Trophoblast cell (in vitro differentiated cells and primary cell): ENCODE measurements around the gene FOXC1.

ENCODE experiments used
- DNase-seq, 2 donors: peaks; one replicate each; pipeline ENCODE4 v3.0.0-alpha.2; 2016
- H2AFZ ChIP-seq: 2 replicates; pipeline ENCODE4 v1.6.1; 2013; ENCODE audit warnings: low read length, moderate library complexity, mild to moderate bottlenecking; ENCODE audit not compliant: insufficient read depth, poor library complexity
- H2AK5ac ChIP-seq: 2 replicates; pipeline ENCODE4 v1.6.1; 2013; ENCODE audit warnings: mild to moderate bottlenecking, low read length
- H2BK120ac ChIP-seq: 2 replicates; pipeline ENCODE4 v1.6.1; 2013; ENCODE audit warnings: low read length, mild to moderate bottlenecking, moderate library complexity; ENCODE audit not compliant: insufficient read depth, poor library complexity
- H2BK12ac ChIP-seq: 2 replicates; pipeline ENCODE4 v1.6.1; 2013; ENCODE audit warnings: mild to moderate bottlenecking, low read length, moderate library complexity
- H2BK5ac ChIP-seq: 2 replicates; pipeline ENCODE4 v1.6.1; 2013; ENCODE audit warnings: low read length, low read depth, moderate library complexity, mild to moderate bottlenecking; ENCODE audit not compliant: poor library complexity
- H3K14ac ChIP-seq: 2 replicates; pipeline ENCODE4 v1.6.1; 2013; ENCODE audit warnings: mild to moderate bottlenecking, low read length
- H3K18ac ChIP-seq: 2 replicates; pipeline ENCODE4 v1.6.1; 2013; ENCODE audit warnings: mild to moderate bottlenecking, low read length
- H3K23ac ChIP-seq: 2 replicates; pipeline ENCODE4 v1.6.1; 2013; ENCODE audit warnings: low read length
- H3K27ac ChIP-seq: 2 replicates; pipeline ENCODE4 v1.5.1; 2013; ENCODE audit warnings: low read depth, mild to moderate bottlenecking, inconsistent platforms, low read length, moderate library complexity
- H3K27me3 ChIP-seq: 2 replicates; pipeline ENCODE4 v1.6.1; 2013; ENCODE audit warnings: inconsistent platforms, mild to moderate bottlenecking, low read length, moderate library complexity; ENCODE audit not compliant: insufficient read depth
- H3K36me3 ChIP-seq, 2 experiments: 1 replicate in 1 of 2; 2 replicates in 1 of 2; pipeline ENCODE4 v1.6.1; 2013; ENCODE audit warnings: low read length in 2 of 2, mild to moderate bottlenecking in 2 of 2, moderate library complexity in 1 of 2; ENCODE audit not compliant: insufficient read depth in 2 of 2, control insufficient read depth in 1 of 2
- H3K4ac ChIP-seq: 2 replicates; pipeline ENCODE4 v1.6.1; 2013; ENCODE audit warnings: low read depth, mild to moderate bottlenecking, low read length, moderate library complexity
- H3K4me1 ChIP-seq, 2 experiments: 1 replicate in 1 of 2; 2 replicates in 1 of 2; pipeline ENCODE4 v1.6.1; 2013; ENCODE audit warnings: low read length in 2 of 2, mild to moderate bottlenecking in 2 of 2, moderate library complexity in 1 of 2; ENCODE audit not compliant: insufficient read depth in 2 of 2, control insufficient read depth in 1 of 2
- H3K4me2 ChIP-seq: 2 replicates; pipeline ENCODE4 v1.6.1; 2013; ENCODE audit warnings: inconsistent platforms, mild to moderate bottlenecking, low read length, moderate library complexity
- H3K4me3 ChIP-seq: 2 replicates; pipeline ENCODE4 v1.5.1; 2013; ENCODE audit warnings: mild to moderate bottlenecking, low read depth, low read length, inconsistent platforms
- H3K79me1 ChIP-seq: one replicate; pipeline ENCODE4 v1.6.1; 2013; ENCODE audit warnings: low read length
- H3K79me2 ChIP-seq: 2 replicates; pipeline ENCODE4 v1.6.1; 2013; ENCODE audit warnings: low read length, mild to moderate bottlenecking; ENCODE audit not compliant: control insufficient read depth, insufficient read depth, poor library complexity
- H3K9ac ChIP-seq: 2 replicates; pipeline ENCODE4 v1.6.1; 2013; ENCODE audit warnings: mild to moderate bottlenecking, low read length
- H3K9me3 ChIP-seq: 2 replicates; pipeline ENCODE4 v1.6.1; 2013; ENCODE audit warnings: low read depth, mild to moderate bottlenecking, control low read depth, inconsistent platforms, low read length; ENCODE audit not compliant: insufficient read depth
- H4K12ac ChIP-seq: 2 replicates; pipeline ENCODE4 v1.6.1; 2013; ENCODE audit warnings: low read depth, mild to moderate bottlenecking, low read length, moderate library complexity
- H4K8ac ChIP-seq: 2 replicates; pipeline ENCODE4 v1.6.1; 2013; ENCODE audit warnings: low read depth, mild to moderate bottlenecking, low read length, moderate library complexity
- H4K91ac ChIP-seq: one replicate; pipeline ENCODE4 v1.6.1; 2013; ENCODE audit warnings: low read depth, mild to moderate bottlenecking, low read length, moderate library complexity
- WGBS: extraction: QIAGEN DNeasy Blood & Tissue Kit; methylation state at CpG from one replicate; pipeline ENCODE4 v1.1.7; 2013; ENCODE audit warnings: missing lambda C conversion rate; ENCODE audit not compliant: insufficient read length, insufficient coverage; ENCODE audit errors: extremely low coverage; 5-methylcytosine and 5-hydroxymethylcytosine counted together

FOXC1 gene

DNA sequence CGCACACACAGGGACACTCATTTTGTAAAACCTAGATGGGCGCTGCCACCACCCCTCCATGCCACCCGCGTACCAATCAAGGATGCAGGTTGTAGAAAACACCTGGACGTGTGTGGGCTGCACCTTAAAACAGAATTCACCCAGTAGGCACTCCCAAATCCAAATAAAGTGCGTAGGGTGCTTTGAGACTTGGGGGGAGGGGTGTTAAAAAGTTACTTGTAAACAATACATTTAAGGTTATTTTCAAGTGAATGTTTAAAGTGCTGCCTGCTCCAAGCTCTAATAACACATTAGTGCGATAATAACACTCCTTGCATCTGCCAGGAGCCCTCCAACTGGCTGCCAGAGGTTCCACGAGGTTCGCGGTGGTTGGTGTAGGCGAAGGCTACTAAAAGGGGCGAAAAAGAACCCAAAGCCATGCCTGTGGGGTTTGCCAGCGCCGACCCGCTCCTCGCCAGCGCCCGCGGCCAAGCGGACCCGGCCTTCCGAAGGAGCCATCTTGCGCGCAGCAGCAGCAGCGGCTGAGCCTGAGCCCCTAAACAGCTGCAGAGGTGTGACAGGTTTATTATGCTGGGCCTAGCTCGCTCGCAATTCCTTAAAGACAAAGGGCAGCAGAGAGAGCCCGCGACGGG, 11.5 kb downstream of the FOXC1 start:
- no peak overlapping the region for H3K27ac ChIP-seq
- no peak overlapping the region for H3K4me2 ChIP-seq
- H3K18ac ChIP-seq = no peak overlapping the region
- H2AK5ac ChIP-seq = no peak overlapping the region
- no peak overlapping the region for H4K12ac ChIP-seq
- peaks cover 90% of the 10 kb centered on the region for H3K27me3 ChIP-seq
- DNase-seq = no peak
- no peak overlapping the region for H3K4me3 ChIP-seq
- no peak overlapping the region for H3K9ac ChIP-seq
- H4K91ac ChIP-seq = no peak overlapping the region
- no peaks in the 10 kb centered on the region for H3K79me2 ChIP-seq
- H3K36me3 ChIP-seq = no peaks in the 10 kb centered on the region
- peaks cover 19 to 23% of the 10 kb centered on the region in 2 experiments for H3K4me1 ChIP-seq
- no peak overlapping the region for H2BK12ac ChIP-seq
- no peak overlapping the region for H2BK5ac ChIP-seq
- no peak overlapping the region for H3K23ac ChIP-seq
- WGBS = no CpG with 5 or more reads among the region's 30 CpGs
- no peak overlapping the region for H3K14ac ChIP-seq
- H4K8ac ChIP-seq = no peak overlapping the region
- no peak overlapping the region for H2BK120ac ChIP-seq
- H3K79me1 ChIP-seq = peaks cover 2% of the 10 kb centered on the region
- H2AFZ ChIP-seq = no peak overlapping the region
- H3K9me3 ChIP-seq = peaks cover 7% of the 10 kb centered on the region
- no peak overlapping the region for H3K4ac ChIP-seq

GRCh38 chr6:1622220-1622850, 12.6 kb downstream of the FOXC1 start:
- no peak overlapping the region for H2BK120ac ChIP-seq
- peaks cover 7% of the 10 kb centered on the region for H3K9me3 ChIP-seq
- peaks cover 87% of the 10 kb centered on the region for H3K27me3 ChIP-seq
- no CpG with 5 or more reads among the region's 15 CpGs for WGBS
- H3K79me2 ChIP-seq = no peaks in the 10 kb centered on the region
- H4K91ac ChIP-seq = no peak overlapping the region
- no peak for DNase-seq
- no peak overlapping the region for H2BK12ac ChIP-seq
- H4K12ac ChIP-seq = no peak overlapping the region
- H2AFZ ChIP-seq = no peak overlapping the region
- no peak overlapping the region for H3K9ac ChIP-seq
- no peaks in the 10 kb centered on the region for H3K36me3 ChIP-seq
- peaks cover 2% of the 10 kb centered on the region for H3K79me1 ChIP-seq
- H2BK5ac ChIP-seq = no peak overlapping the region
- no peak overlapping the region for H3K27ac ChIP-seq
- no peak overlapping the region for H2AK5ac ChIP-seq
- H3K4ac ChIP-seq = no peak overlapping the region
- H3K23ac ChIP-seq = no peak overlapping the region
- no peak overlapping the region for H3K18ac ChIP-seq
- H4K8ac ChIP-seq = no peak overlapping the region
- no peak overlapping the region for H3K4me2 ChIP-seq
- no peak overlapping the region for H3K14ac ChIP-seq
- peaks cover 19 to 23% of the 10 kb centered on the region in 2 experiments for H3K4me1 ChIP-seq
- no peak overlapping the region for H3K4me3 ChIP-seq

DNA sequence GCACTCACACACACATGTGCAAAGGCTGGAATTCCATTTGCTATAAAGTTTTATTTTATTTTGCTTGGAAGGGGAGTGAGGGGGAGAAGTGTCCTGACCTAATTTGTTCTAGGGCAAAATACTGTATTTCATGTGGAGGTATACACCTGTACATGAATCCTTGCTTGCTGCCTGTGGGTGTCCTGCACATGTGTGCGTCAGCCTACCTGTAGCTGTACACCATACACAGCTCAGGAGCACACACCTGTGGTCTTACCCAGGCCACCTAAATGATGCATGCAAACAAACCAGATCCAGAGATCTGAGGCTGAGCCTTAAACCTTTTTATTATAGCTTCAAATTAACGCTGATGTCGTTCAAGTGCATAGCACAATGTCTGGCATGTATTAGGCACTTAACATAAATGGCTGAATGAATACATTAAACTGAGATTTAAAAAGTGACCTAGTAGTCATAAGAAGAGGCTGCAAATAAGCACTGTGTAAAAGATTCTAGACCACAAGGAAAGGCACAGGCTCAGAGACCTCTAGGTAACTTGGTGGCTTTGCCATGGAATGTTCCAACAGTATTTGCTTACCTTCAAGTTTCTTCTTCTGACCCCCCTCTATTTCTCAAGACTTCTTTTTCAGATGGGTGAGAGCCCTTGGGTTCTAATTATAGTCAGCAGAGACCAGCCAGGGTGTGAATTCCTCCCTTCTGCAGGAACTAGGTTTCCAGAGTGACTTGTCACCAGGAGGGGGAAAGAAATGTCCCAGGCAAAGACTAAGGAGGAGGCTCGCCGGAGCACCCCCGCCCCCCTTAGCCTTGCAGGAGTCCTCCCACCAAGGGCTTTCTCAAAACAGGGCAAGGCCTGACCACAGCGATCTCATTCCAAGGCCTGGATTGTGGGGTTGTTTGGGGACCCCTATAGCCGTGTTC, 13.4 kb downstream of the FOXC1 start:
- no peak overlapping the region for H3K9ac ChIP-seq
- no peak overlapping the region for H2AFZ ChIP-seq
- H3K14ac ChIP-seq = no peak overlapping the region
- no peak overlapping the region for H4K91ac ChIP-seq
- H3K4me3 ChIP-seq = no peak overlapping the region
- peaks cover 84% of the 10 kb centered on the region for H3K27me3 ChIP-seq
- H3K36me3 ChIP-seq = no peaks in the 10 kb centered on the region
- H2BK5ac ChIP-seq = no peak overlapping the region
- H3K27ac ChIP-seq = no peak overlapping the region
- H2BK12ac ChIP-seq = no peak overlapping the region
- no CpG with 5 or more reads among the region's 8 CpGs for WGBS
- no peak overlapping the region for H4K8ac ChIP-seq
- H3K4me1 ChIP-seq = peaks cover 19 to 23% of the 10 kb centered on the region in 2 experiments
- H3K18ac ChIP-seq = no peak overlapping the region
- no peaks in the 10 kb centered on the region for H3K79me2 ChIP-seq
- no peak for DNase-seq
- no peak overlapping the region for H4K12ac ChIP-seq
- H2AK5ac ChIP-seq = no peak overlapping the region
- H2BK120ac ChIP-seq = no peak overlapping the region
- peaks cover 7% of the 10 kb centered on the region for H3K9me3 ChIP-seq
- peaks cover 2% of the 10 kb centered on the region for H3K79me1 ChIP-seq
- H3K4me2 ChIP-seq = no peak overlapping the region
- no peak overlapping the region for H3K23ac ChIP-seq
- no peak overlapping the region for H3K4ac ChIP-seq

- H4K8ac ChIP-seq = no peak overlapping the region
- no peak for DNase-seq
- H3K79me1 ChIP-seq = peaks cover 2% of the 10 kb centered on the region
- WGBS = no CpG with 5 or more reads among the region's 12 CpGs
- no peak overlapping the region for H2BK120ac ChIP-seq
- H3K27me3 ChIP-seq = peaks cover 79% of the 10 kb centered on the region
- no peak overlapping the region for H2AFZ ChIP-seq
- H4K91ac ChIP-seq = no peak overlapping the region
- H3K4me3 ChIP-seq = no peak overlapping the region
- no peak overlapping the region for H3K9ac ChIP-seq
- no peak overlapping the region for H3K27ac ChIP-seq
- H3K4ac ChIP-seq = no peak overlapping the region
- H2AK5ac ChIP-seq = no peak overlapping the region
- no peak overlapping the region for H4K12ac ChIP-seq
- H3K79me2 ChIP-seq = no peaks in the 10 kb centered on the region
- no peak overlapping the region for H2BK5ac ChIP-seq
- no peak overlapping the region for H3K4me2 ChIP-seq
- peaks cover 7% of the 10 kb centered on the region for H3K9me3 ChIP-seq
- peaks cover 19 to 23% of the 10 kb centered on the region in 2 experiments for H3K4me1 ChIP-seq
- no peaks in the 10 kb centered on the region for H3K36me3 ChIP-seq
- no peak overlapping the region for H2BK12ac ChIP-seq
- no peak overlapping the region for H3K23ac ChIP-seq
- no peak overlapping the region for H3K18ac ChIP-seq
- no peak overlapping the region for H3K14ac ChIP-seq
Observed at GRCh38 chr6:1623769-1624057, 14.0 kb downstream of the FOXC1 start.
